Peyer's patch (tissue), 4 donors: ENCODE results near the gene DIO1. TPM values are rescaled to one million over a fixed set of nuclear protein-coding genes. Genes with fewer than 3 reads are reported as not detected.
A peak's percentile ranks its signal among the peaks of the same experiment; 100 is the strongest.

Source experiments
- DNase-seq, 3 donors: peaks; one replicate each; pipeline ENCODE4 v3.0.0-alpha.2; 2017 to 2019
- H3K27ac ChIP-seq, 4 donors: fragments of 200-600 bp; sonication (generic); one replicate each; pipeline ENCODE4 v1.5.1; 2016 to 2019
- H3K27me3 ChIP-seq, 2 donors: fragments of 200-600 bp; sonication (generic); one replicate each; pipeline ENCODE4 v1.5.1; 2019
- H3K36me3 ChIP-seq, 3 donors: fragments of 200-600 bp; sonication (generic); one replicate each; pipeline ENCODE4 v1.5.1; 2016 to 2019
- H3K4me1 ChIP-seq, 4 donors: fragments of 200-600 bp; sonication (generic); one replicate each; pipeline ENCODE4 v1.5.1; 2016 to 2019
- H3K4me3 ChIP-seq, 4 donors: fragments of 200-600 bp; sonication (generic); 1 replicate in 3 of 4; 2 replicates in 1 of 4; pipeline ENCODE4 v1.5.1; 2016 to 2019; ENCODE audit warnings: mild to moderate bottlenecking in 1 of 4
- H3K9me3 ChIP-seq, 4 donors: fragments of 200-600 bp; sonication (generic); one replicate each; pipeline ENCODE4 v1.5.1; 2016 to 2019; ENCODE audit warnings: mild to moderate bottlenecking in 1 of 4
- POLR2A ChIP-seq, 2 donors: fragments of 450-650 bp; IDR thresholded peaks; one replicate each; pipeline ENCODE4 v1.5.1; 2017; ENCODE audit warnings: antibody characterized with exemption in 2 of 2, mild to moderate bottlenecking in 2 of 2, moderate library complexity in 2 of 2
- total RNA-seq, 4 donors: library from RNA; depleted of rRNA; stranded (reverse); fragments of >200 nt; gene quantifications; one replicate each; pipeline ENCODE4 v1.1.0, GENCODE V29; 2016
- TF ChIP-seq, protein P1 (sequence below), 6 experiments: fragments of 450-650 bp in 4 of 6; fragments of 200-600 bp in 2 of 6; sonication (generic) in 1 of 6; IDR thresholded peaks; one replicate each; pipeline ENCODE4 v1.5.1; 2017 to 2019; ENCODE audit warnings: antibody characterized with exemption in 6 of 6, mild to moderate bottlenecking in 3 of 6, moderate library complexity in 1 of 6

The DIO1 gene
- total RNA-seq, 4 donors from 2014 or later = not detected

- DNase-seq = no peak
- TF ChIP-seq POLR2A (IDR thresholded peaks at IDR 0.05) = no peak
- TF ChIP-seq, protein P1, sequence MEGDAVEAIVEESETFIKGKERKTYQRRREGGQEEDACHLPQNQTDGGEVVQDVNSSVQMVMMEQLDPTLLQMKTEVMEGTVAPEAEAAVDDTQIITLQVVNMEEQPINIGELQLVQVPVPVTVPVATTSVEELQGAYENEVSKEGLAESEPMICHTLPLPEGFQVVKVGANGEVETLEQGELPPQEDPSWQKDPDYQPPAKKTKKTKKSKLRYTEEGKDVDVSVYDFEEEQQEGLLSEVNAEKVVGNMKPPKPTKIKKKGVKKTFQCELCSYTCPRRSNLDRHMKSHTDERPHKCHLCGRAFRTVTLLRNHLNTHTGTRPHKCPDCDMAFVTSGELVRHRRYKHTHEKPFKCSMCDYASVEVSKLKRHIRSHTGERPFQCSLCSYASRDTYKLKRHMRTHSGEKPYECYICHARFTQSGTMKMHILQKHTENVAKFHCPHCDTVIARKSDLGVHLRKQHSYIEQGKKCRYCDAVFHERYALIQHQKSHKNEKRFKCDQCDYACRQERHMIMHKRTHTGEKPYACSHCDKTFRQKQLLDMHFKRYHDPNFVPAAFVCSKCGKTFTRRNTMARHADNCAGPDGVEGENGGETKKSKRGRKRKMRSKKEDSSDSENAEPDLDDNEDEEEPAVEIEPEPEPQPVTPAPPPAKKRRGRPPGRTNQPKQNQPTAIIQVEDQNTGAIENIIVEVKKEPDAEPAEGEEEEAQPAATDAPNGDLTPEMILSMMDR (IDR thresholded peaks at IDR 0.05) = no peak
- peak overlapping the region in 1 of 4 donors; percentile 63 for H3K27ac ChIP-seq
Observed at GRCh38 chr1:53896635-53897229, 2.7 kb downstream of the DIO1 start.

DNA sequence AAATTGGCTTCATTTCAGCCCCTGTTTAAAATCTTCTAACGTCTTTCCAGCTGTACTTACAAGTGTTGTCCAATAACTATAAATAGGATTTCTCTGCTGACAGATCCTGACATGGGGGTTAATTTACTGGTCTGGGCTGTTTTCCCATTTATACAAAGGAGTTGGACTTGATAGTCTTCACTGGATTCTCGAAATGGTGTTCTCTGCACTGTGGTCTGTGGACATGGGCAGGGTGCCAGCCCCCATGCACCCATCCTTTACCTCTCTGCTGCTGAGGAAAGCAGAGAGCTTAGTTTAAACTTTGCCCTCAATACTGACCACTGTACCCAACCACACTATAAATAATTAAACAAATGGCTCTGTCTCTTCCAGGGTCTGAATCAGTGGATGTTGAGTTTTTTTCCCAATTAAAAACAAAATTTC lies 5.2 kb downstream of the DIO1 start:
- TF ChIP-seq, protein P1 (IDR thresholded peaks at IDR 0.05) = no peak
- no peak for TF ChIP-seq POLR2A (IDR thresholded peaks at IDR 0.05)
- peaks cover 0 to 23% (median 0%) of the 10 kb centered on the region in 4 donors for H3K4me1 ChIP-seq
- DNase-seq = no peak
- no peaks in the 10 kb centered on the region for H3K27me3 ChIP-seq
- H3K27ac ChIP-seq = peak overlapping the region in 1 of 4 donors; percentile 19
- no peak overlapping the region for H3K4me3 ChIP-seq
- H3K36me3 ChIP-seq = no peaks in the 10 kb centered on the region
- no peaks in the 10 kb centered on the region for H3K9me3 ChIP-seq

More at GRCh38 chr1:53896635-53897229, 2.7 kb downstream of the DIO1 start:
- Histone ChIP-seq H3K4me1 (peaks cover 0 to 23% (median 0%) of the 10 kb centered on the region in 4 donors), H3K27me3 (no peaks in the 10 kb centered on the region), H3K36me3 (no peaks in the 10 kb centered on the region), H3K4me3 (no peak overlapping the region), H3K9me3 (no peaks in the 10 kb centered on the region)

DNA sequence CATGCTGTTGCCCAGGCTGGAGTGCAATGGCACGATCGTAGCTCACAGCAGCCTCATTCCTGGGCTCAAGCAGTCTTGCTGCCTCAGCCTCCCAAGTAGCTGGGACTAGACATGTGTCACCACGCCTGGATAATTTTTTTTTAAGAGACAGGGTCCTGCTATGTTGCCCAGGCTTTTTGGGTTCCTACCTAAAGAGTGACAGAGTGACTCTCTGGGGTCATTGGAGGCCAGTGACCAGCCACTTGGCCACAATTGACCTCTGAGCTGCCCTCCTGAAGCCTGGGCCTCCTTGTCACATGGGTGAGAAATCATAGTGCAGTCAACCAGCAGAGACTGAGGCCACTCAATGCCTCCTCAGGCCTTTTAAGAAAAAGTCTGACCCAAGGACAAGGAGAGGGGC lies 5.7 kb downstream of the DIO1 start:
- no peak for TF ChIP-seq POLR2A (IDR thresholded peaks at IDR 0.05)
- TF ChIP-seq, protein P1 (IDR thresholded peaks at IDR 0.05) = no peak

GRCh38 chr1:53902235-53903138 lies 8.5 kb downstream of the DIO1 start:
- Histone ChIP-seq H3K27me3 (no peaks in the 10 kb centered on the region), H3K27ac (no peak overlapping the region), H3K4me3 (no peak overlapping the region), H3K4me1 (peaks cover 0 to 13% (median 0%) of the 10 kb centered on the region in 4 donors), H3K36me3 (no peaks in the 10 kb centered on the region), H3K9me3 (no peaks in the 10 kb centered on the region)
- no peak for DNase-seq
- TF ChIP-seq, protein P1 (IDR thresholded peaks at IDR 0.05) = no peak
- TF ChIP-seq POLR2A (IDR thresholded peaks at IDR 0.05) = no peak

More for the DNA sequence above, 5.7 kb downstream of the DIO1 start:
- H3K27ac ChIP-seq = no peak overlapping the region
- no peak for DNase-seq
- no peaks in the 10 kb centered on the region for H3K36me3 ChIP-seq
- H3K4me1 ChIP-seq = peaks cover 0 to 23% (median 0%) of the 10 kb centered on the region in 4 donors
- H3K4me3 ChIP-seq = no peak overlapping the region
- H3K9me3 ChIP-seq = no peaks in the 10 kb centered on the region
- H3K27me3 ChIP-seq = no peaks in the 10 kb centered on the region

- Histone ChIP-seq H3K4me3 (no peak overlapping the region), H3K36me3 (no peaks in the 10 kb centered on the region), H3K27ac (no peak overlapping the region), H3K27me3 (no peaks in the 10 kb centered on the region), H3K4me1 (no peaks in the 10 kb centered on the region), H3K9me3 (no peaks in the 10 kb centered on the region)
- DNase-seq = no peak
- no peak for TF ChIP-seq POLR2A (IDR thresholded peaks at IDR 0.05)
Observed at GRCh38 chr1:53905509-53905908, 11.5 kb downstream of the DIO1 start.

DNA sequence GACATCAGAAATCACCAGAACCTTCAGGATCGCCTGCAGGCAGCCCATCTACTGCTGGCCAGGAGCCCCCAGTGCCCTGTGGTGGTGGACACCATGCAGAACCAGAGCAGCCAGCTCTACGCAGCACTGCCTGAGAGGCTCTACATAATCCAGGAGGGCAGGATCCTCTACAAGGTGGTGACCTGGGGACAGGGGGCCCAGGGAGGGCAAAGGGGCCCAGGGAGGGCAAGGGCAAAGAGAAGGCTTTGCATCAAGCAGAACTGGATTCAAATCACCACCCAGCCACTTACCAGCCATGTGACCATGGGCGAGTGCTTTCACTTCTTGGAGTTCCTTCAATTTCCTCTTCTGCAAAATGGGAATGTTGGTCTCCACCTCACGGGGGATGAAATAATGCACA lies 12.1 kb downstream of the DIO1 start:
- Histone ChIP-seq H3K36me3 (no peaks in the 10 kb centered on the region), H3K4me3 (no peak overlapping the region), H3K27me3 (no peaks in the 10 kb centered on the region), H3K9me3 (no peaks in the 10 kb centered on the region), H3K27ac (no peak overlapping the region), H3K4me1 (no peaks in the 10 kb centered on the region)
- no peak for DNase-seq
- TF ChIP-seq, protein P1 (IDR thresholded peaks at IDR 0.05) = no peak
- TF ChIP-seq POLR2A (IDR thresholded peaks at IDR 0.05) = no peak
